SHP77 treated with DMSO at 0.1 percent for 48 hours (cell line): ENCODE results near the gene ALKBH4.
"Not testable (repeated sequence)": the region's sequence is repeated elsewhere in the genome, so short reads cannot be mapped to it uniquely, and the experiment has no call there.

Source experiments
- DNase-seq: peaks from one replicate; lab custom pipeline; 2025; lab: John Stamatoyannopoulos, UW

ALKBH4 gene

GRCh38 chr7:102464577-102465280, at the start of gene ALKBH4, which contains the start of gene LRWD1:
Gene ALKBH4 (minus strand): TSS chr7:102464863. CDS start chr7:102464836, 27 bp downstream.
Gene LRWD1 (plus strand): TSS chr7:102464984. CDS start chr7:102465081, 97 bp downstream.
- DNase-seq: peak; percentile 65

GRCh38 chr7:102512642-102513221, 48.1 kb upstream of the ALKBH4 start:
- DNase-seq: not testable (repeated sequence)

DNA sequence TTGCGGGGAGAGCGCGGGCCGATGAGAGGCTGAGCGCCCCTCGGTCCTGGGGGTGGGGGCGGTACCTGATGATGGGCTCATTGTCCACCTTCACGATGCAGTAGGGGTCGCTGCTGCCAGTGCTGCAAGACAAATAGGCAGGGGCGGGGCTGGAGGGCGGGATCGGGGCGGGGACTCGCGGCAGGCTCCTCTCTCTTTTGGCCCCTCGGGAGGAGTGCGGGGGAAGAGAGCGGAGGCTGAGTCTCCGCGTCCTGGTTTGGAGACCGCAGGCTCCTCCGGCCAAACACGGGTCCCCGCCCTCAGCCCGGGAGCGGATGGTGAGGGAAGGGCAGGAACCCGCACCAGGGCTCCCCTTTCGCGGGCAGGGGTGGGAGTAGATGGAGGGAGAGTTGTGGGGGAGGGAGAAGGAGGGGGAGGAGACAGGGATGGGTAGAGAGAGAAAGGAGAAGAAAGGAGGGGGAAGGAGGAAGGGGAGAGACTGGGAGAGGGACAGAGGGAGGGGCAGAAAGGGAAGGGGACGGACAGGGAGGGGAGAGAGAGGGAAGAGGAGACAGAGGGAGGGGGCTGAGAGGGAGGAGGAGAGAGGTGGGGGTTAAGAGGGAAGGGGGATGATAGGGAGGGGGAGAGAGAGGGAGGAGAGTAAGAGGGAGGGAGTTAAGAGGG, 47.3 kb upstream of the ALKBH4 start:
- not testable (repeated sequence) for DNase-seq

- not testable (repeated sequence) for DNase-seq
These were observed 45.9 kb upstream of the ALKBH4 start for GRCh38 chr7:102510575-102510974.

- not testable (repeated sequence) for DNase-seq
These were observed 42.9 kb upstream of the ALKBH4 start for GRCh38 chr7:102507410-102508088.

- not testable (repeated sequence) for DNase-seq
These were observed 40.9 kb upstream of the ALKBH4 start for GRCh38 chr7:102505298-102506185.

GRCh38 chr7:102503141-102503540, 38.5 kb upstream of the ALKBH4 start:
- not testable (repeated sequence) for DNase-seq

GRCh38 chr7:102498321-102498720, 33.7 kb upstream of the ALKBH4 start:
- DNase-seq: not testable (repeated sequence)

DNA sequence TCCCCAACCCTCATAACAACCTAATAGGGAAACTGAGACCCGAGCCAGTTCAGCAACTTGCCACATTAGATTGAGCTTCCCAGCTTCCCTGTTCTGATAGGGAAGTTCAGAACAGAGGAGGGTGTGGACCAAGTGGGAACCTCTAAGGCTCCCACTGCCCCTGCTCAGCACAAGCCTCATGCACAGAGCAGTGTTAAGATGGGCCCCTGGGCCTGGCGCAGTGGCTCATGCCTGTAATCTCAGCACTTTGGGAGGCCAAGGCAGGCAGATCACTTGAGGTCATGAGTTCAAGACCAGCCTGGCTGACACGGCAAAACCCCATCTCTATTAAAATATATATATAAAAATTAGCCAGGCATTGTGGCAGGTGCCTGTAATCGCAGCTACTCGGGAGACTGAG, 32.6 kb upstream of the ALKBH4 start:
- DNase-seq: not testable (repeated sequence)

DNA sequence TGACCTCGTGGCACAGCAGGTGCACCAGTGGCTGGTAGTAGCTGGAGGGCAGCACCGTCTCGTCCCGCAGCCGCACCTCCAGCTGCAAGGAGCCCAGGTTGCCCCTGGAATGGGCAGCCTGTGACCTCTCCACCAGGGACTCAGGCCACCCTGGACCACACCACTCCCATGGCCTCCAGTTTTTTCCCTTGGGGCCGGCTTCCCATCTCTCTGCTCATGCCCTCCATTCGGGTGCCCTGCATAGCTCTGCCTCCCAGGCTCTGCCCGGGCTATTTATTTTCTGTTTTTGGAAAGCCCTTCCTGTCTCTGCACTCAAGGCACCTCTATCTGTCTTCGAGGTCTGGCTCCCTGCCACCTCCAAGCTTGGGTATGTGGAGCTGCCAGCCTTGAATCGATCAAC, 32.2 kb upstream of the ALKBH4 start:
- DNase-seq: not testable (repeated sequence)

GRCh38 chr7:102494473-102495149, 29.9 kb upstream of the ALKBH4 start:
- DNase-seq: not testable (repeated sequence)

DNA sequence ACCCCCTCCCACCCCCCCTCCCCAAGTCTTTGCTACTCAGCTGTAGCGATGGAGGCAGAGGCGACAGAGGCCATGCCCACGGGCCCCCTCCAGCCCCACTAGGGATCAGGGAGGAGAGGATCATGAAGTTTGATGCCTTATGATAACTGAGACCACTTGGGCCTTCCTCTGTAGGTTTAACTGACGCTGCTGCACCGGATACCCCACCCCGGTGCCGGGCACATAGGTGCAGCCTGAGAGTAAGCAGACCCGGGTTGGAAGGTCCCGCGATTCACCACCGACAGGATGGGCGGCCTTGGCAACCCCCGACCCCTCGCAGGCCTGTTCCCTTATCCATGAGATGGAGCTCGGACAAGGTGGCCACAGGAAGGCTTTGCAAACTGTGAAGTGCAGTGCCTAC, 29.4 kb upstream of the ALKBH4 start:
- DNase-seq: not testable (repeated sequence)

DNA sequence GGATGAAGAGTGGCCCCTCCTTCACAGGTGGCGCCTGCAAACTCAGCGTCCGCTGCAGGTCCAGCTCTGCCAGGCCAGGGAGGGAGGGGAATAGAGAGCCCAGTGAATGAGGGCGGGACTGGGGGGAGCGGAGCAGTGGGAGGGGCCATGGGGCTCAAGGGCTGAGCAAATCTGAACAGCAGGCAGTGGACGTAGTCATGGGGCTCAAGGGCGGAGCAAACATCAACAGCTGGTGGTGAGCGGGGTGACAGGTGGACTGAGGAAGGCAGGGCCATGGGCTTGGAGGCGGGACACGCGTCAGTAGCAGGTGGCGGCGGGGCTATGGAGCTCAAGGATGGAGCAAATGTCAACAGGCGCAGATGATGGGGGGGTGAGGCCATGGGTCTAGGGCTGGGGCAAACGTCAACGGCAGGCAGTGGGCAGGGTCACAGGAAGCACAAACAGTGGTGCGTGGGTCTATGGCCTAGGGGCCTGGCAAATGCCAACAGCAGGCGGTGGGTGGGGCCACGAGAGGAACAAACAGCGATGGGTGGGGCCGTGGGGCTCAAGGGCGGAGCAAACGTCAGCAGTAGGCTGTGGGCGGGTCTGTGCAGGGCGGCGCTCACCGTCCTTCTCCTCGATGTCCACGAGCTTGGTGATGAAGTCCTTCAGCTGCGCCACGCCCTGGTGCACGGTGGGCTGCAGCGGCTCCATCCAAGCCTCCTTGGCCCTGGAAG, 28.7 kb upstream of the ALKBH4 start:
- not testable (repeated sequence) for DNase-seq

DNA sequence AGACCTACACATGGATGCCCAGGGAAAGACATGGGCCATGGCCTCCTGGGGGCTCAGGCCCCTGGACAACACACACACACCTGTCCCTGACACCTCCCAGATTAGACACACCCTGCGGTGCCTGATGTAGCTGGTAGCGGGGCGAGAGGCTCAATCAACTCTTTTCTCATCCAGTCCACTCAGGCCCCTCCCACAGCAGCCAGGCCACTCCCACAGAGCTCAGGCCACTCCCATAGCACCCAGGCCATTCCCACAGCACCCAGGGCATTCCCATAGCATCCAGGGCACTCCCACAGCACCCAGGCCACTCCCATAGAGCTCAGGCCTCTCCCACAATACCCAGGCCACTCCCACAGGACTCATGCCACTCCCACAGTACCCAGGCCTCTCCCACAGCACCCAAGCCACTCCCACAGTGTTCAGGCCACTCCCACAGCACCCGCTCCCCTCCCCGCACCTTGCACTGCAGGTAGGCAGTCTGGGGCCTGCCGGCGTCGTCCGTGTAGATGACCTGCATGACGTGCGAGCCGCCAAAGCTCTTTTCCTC, 25.9 kb upstream of the ALKBH4 start:
- DNase-seq: not testable (repeated sequence)

- not testable (repeated sequence) for DNase-seq
These were observed 19.7 kb upstream of the ALKBH4 start for GRCh38 chr7:102484317-102484716.

DNA sequence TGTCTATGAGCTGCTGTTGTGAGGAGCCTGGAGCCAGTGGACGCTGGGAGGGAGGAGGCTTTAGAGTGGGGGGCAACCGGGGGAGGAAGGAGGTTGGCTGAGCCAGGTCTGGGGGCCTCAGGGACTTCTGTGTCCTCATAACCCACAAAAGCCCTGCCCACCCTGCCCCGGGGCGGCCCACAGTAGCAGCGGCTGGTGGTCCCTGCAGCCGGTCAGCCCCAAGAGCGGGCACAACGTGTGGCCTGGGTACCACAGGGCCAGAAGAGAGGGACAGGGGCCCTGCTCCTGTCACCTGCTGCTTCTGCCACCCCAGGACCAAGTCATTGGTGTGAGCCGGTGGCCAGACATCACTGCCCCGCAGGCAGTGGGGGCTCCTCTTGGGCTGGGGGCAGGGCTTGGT, 17.3 kb upstream of the ALKBH4 start:
- DNase-seq: not testable (repeated sequence)

DNA sequence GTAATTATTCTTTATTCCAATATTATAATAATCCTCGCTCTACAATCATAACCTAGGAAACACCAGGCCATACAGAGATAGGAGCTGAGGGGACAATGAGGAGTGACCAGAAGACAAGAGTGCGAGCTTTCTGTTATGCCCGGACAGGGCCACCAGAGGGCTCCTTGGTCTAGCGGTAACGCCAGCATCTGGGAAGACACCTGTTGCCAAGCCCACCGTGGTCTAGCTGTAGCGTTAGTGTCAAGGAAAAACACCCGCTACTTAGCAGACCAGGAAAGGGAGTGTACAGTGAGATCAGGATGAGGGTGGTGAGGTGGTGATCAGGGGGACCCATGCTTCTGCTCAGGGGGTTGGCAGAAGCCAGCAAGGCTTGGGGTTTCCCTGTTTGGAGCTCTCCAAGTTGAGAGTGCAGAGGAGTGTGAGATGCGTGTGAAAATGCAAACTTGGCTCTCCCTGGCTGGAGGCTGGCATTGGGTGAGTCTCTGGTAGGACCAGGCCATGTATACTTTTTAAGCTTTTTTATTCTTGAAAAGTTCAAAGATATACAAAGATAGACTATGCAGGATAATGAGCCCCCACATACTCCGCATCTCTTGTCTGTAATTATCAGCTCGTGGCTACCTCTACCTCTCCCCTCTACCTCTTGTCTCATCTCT, 15.4 kb upstream of the ALKBH4 start:
- not testable (repeated sequence) for DNase-seq

DNA sequence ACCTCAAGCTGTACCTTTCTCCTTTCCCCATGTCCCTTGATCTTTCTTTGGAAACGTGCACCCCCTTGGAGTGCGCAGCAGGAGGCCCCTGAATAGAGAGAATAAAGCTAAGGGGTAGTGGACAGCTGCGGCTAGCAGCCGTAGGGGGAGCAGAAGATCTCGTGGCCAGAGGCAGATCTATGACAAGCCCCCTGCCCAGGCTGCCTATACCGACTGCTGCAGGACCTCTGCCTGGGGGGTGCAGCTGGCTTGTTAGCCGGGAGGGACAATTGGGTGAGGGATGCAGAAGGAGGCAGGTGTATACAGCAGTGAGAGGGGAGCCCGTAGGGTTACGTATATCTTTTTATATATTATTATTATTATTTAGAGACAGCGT, 14.5 kb upstream of the ALKBH4 start:
- not testable (repeated sequence) for DNase-seq
